ENCODE measurements around the gene MAPK7. TPM values are rescaled to one million over a fixed set of nuclear protein-coding genes. Genes with fewer than 3 reads are reported as not detected.
A peak's percentile ranks its signal among the peaks of the same experiment; 100 is the strongest.

Gene MAPK7
- total RNA-seq, 1 experiment from 2014 or later = 40.0 TPM

- TF ChIP-seq EZH2 (IDR thresholded peaks at IDR 0.05; ENCODE audit: borderline replicate concordance, low read depth, low read length, poor library complexity, severe bottlenecking) (no peak), CTCF (conservative IDR thresholded peaks at IDR 0.05; ENCODE audit: low read depth, low read length) (no peak)
- ChIA-PET CTCF (interaction anchor here (0.6 to 1.6 kb wide), 2 partner anchors 24 to 420 kb away, joined by 6 to 7 read pairs; partner anchors contain the start of gene B9D1), POLR2A (ENCODE audit: low non-redundant PET) (interaction anchor here (0.6 to 1.4 kb wide), 4 partner anchors 9 to 140 kb away, joined by 3 to 8 read pairs (median 5); partner anchors contain the start of gene MAPK7)
- DNase-seq (ENCODE audit: low spot score) = peak; percentile 92
- H3K36me3 ChIP-seq (ENCODE audit: insufficient read depth, low read length, poor library complexity, severe bottlenecking) = peaks cover 33% of the 10 kb centered on the region
- no peaks in the 10 kb centered on the region for H3K27me3 ChIP-seq (replicated peaks; ENCODE audit: insufficient read depth, low read depth, low read length, poor library complexity)
- no TSS peak for BruUV-seq (replicated peaks)
- no peaks in the 10 kb centered on the region for H3K9me3 ChIP-seq (ENCODE audit: low read depth, low read length, poor library complexity, severe bottlenecking)
- intact Hi-C loops (cut with micrococcal nuclease; ENCODE audit: unreplicated experiment) = no loop called here
- peak within 1 kb of the TSS; percentile 54 for H3K4me3 ChIP-seq (ENCODE audit: low read depth, low read length, poor library complexity, severe bottlenecking)
- peaks cover 63% of the 10 kb centered on the region for H3K4me1 ChIP-seq (ENCODE audit: insufficient read depth, low read length, poor library complexity, severe bottlenecking)
- peak within 1 kb of the TSS; percentile 93 for H3K27ac ChIP-seq (ENCODE audit: low read depth, low read length, poor library complexity, severe bottlenecking)
Observed at GRCh38 chr17:19386974-19387920, 8.9 kb downstream of the MAPK7 start, which contains the start of gene MFAP4. TSS of gene MFAP4 (minus strand) at chr17:19387190. CDS start at chr17:19387155, 35 bp downstream.

- Histone ChIP-seq H3K36me3 (ENCODE audit: insufficient read depth, low read length, poor library complexity, severe bottlenecking) (peaks cover 25% of the 10 kb centered on the region), H3K9me3 (ENCODE audit: low read depth, low read length, poor library complexity, severe bottlenecking) (no peaks in the 10 kb centered on the region), H3K27me3 (replicated peaks; ENCODE audit: insufficient read depth, low read depth, low read length, poor library complexity) (no peaks in the 10 kb centered on the region), H3K4me1 (ENCODE audit: insufficient read depth, low read length, poor library complexity, severe bottlenecking) (peaks cover 63% of the 10 kb centered on the region), H3K4me3 (ENCODE audit: low read depth, low read length, poor library complexity, severe bottlenecking) (peak overlapping the region; percentile 54), H3K27ac (ENCODE audit: low read depth, low read length, poor library complexity, severe bottlenecking) (peak overlapping the region; percentile 93)
- ChIA-PET CTCF (interaction anchor here (1.6 kb wide), 1 partner anchor 25 kb away, joined by 7 read pairs; the partner anchor contains the start of gene B9D1), POLR2A (ENCODE audit: low non-redundant PET) (interaction anchor here (0.5 to 1.0 kb wide), 2 partner anchors 22 to 38 kb away, joined by 5 to 6 read pairs; no protein-coding TSS in a partner anchor)
- BruUV-seq (replicated peaks) = TSS peak; percentile 39
- DNase-seq (ENCODE audit: low spot score) = peak; percentile 74
- intact Hi-C loops (cut with micrococcal nuclease; ENCODE audit: unreplicated experiment) = no loop called here
- TF ChIP-seq CTCF (conservative IDR thresholded peaks at IDR 0.05; ENCODE audit: low read depth, low read length) = no peak
- no peak for TF ChIP-seq EZH2 (IDR thresholded peaks at IDR 0.05; ENCODE audit: borderline replicate concordance, low read depth, low read length, poor library complexity, severe bottlenecking)
Observed at GRCh38 chr17:19387921-19388521, 9.7 kb downstream of the MAPK7 start.
